ENCODE data around the gene ZNF483.
A peak's percentile ranks its signal among the peaks of the same experiment; 100 is the strongest.
"Not testable (repeated sequence)": the region's sequence is repeated elsewhere in the genome, so short reads cannot be mapped to it uniquely, and the experiment has no call there.

ZNF483 gene

DNA sequence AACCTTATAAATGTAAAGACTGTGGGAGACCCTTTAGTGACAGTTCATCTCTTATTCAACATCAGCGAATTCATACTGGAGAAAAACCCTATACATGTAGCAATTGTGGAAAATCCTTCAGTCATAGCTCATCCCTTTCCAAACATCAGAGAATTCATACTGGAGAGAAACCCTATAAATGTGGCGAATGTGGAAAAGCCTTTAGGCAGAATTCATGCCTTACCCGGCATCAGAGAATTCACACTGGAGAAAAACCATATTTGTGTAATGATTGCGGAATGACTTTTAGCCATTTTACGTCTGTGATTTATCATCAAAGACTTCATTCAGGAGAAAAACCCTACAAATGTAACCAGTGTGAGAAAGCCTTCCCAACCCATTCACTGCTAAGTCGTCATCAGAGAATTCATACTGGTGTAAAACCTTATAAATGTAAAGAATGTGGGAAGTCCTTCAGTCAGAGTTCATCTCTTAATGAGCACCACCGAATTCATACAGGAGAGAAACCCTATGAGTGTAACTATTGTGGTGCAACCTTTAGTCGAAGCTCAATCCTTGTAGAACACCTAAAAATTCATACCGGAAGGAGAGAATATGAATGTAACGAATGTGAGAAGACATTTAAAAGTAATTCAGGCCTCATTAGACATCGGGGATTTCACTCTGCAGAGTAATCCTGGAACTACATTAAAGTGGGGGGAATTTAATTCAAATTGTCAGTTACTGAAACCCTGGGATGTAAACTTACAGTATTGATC, 17.7 kb downstream of the ZNF483 start:
- DNase-seq (ENCODE audit: low read depth), result no peak

DNA sequence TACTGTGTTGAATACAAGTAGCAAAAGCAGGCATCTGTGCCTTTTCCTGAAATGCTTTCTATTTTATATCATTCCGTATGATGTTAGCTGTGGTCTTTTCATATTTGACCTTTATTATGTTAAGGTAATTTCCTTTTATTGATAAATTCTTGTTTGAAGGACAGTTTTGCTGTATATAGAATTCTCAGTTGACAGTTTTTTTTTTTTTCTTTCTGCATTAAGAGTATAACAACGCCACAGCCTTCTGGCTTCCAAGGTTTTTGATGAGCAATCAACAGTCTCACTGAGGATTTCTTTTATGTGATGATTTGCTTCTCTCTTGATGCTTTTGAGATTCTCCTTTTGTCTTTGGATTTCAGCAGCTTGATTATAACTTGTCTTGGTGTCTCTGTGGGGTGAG, 23.6 kb downstream of the ZNF483 start:
- no peak for DNase-seq (ENCODE audit: low read depth)

DNA sequence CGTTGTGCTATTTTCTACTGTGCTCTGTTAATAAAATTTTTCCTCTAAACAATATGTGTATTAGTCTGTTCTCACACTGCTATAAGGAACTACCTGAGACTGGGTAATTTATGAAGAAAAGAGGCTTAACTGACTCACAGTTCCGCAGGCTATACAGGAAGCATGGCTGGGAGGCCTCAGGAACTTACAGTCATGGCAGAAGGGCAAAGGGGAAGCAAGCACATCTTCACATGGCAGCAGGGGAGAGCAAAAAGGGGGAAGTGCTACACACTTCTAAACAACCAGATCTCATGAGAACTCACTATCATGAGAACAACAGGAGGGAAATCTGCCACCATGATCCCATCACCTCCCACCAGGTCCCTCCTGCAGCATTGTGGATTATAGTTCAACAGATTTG, 30.4 kb downstream of the ZNF483 start:
- DNase-seq (ENCODE audit: low read depth), result not testable (repeated sequence)

DNA sequence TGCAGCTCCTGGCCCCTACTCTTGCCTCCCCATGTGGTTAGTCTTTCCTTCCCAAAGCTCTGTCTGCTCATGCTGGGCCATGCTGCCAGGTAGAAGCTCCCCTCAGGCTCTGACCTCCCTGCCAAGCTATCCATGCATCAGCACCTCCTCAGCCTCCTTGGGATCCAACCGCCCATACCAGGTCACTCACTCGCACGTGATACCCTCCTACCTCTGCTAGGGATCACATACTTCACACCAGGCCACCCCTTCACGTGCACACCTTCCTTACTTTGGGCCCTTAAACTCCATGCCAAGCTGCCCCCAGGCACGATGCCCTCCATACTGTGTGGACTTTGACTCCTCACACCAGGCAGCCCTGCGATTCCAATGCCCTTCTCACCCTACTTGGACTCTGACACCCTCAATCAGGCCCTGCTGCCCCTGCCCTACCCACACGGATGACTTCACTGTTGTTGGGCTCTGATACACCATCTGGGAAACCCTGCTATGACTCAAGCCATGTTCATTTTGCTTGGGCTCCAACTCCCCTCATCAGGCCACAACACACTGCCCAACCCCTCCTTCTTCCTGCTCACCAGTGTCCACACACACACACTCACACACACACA, 34.1 kb downstream of the ZNF483 start:
- DNase-seq (ENCODE audit: low read depth), result no peak

DNA sequence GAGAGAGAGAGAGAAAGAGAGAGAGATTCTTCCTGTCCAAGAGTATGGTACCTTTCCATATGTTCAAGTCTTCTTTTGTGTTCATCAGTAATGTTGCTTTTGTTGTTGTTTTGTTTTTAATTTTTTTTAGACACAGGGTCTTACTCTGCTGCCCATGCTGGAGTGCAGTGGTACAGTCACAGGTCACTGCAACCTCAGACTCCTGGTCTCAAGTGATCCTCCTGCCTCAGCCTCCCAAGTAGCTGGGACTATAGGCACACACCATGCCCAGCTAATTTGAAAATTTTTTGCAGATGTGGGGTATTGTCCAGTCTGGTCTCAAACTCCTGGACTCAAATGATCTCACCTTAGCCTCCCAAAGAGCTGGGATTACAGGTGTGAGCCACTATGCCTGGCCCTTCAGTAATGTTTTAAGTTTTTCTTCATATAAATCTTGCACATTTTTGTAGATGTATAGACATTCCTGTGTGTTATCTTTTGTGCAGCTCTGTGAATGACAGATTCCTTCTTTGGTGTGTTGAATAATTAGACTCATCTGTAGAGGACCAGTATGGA, 36.3 kb downstream of the ZNF483 start:
- DNase-seq (ENCODE audit: low read depth), result no peak

DNA sequence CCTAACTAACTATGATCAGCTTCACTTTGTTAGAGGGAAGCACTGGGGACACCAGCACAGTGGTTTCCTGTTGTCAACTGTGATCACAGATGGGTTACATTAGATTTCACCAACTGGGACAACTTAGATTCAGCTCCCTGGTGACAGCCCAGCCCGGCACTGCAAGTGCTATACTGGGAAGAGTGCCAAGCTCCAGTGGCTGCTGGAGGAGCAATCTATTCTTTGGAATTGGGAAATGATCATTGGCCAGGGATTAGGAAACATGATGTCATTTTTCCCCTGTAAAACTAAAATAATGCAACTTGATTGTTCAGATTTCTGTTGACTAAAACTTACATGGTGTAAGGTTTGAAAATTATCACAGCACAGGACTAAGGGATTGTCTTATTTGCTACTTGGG, 41.3 kb downstream of the ZNF483 start:
- DNase-seq (ENCODE audit: low read depth), result no peak

DNA sequence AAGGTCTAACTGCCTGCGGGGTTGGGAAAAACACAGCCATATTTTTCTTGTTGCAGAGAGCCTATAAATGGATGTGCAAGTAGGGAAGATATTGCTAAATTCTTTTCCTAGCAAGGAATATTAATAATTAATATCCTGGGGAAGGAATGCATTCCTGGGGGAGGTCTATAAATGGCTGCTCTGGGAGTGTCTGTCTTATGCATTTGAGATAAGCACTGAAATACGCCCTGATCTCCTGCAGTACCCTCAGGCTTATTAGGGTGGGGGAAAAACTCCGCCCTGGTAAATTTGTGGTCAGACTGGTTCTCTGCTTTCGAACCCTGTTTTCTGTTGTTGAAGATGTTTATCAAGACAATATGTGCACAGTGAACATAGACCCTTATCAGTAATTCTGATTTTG, 43.1 kb downstream of the ZNF483 start:
- not testable (repeated sequence) for DNase-seq (ENCODE audit: low read depth)

DNA sequence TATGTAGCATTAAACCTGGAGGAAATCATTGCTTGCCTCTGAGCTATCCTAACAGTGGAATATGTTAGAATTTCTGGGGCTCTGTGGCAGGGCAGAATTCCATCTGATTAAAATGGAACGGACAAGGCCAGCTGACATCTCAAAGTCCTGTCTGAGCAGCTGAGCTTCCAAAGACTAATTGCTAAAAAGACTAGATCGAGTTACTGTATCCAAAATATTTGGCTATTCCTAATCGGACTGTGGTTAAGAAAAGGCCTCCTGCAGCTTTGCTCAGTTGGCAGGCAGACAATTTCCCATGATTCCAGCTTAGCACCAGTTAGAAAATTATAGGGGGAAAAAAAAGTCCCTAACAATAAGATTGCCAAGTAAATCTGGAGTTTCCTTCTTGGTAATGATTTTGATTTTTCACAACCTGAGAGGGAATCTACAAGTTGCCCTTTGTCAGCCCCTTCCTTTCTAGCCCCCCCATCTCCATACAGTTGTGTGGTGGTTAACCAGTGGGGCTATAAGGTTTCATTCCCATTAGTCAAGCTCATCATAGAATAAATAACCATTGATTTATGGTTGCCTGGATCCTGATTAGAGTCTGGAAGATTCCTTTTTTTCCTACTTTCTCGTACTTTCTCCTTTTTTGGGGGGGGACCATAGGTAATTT, 48.1 kb downstream of the ZNF483 start:
- DNase-seq (ENCODE audit: low read depth), result no peak

DNA sequence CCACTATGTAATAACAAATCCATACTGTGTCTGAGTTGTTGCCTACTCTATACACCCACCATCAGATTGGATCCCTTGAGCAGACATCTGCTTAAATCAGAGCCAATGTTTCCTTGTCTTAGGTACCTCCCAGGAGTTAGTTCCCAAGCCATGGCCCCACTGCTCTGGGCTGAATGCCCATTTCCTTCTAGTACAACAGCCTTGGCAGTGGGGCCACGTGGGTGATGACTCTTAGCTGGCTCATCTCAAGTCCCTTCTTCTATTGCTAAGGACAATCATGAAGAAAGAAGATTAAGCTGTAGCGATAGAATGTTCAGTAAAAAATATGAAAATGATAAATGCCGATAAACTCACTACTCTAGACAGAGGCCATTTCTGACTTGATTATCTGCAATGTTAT, 57.9 kb downstream of the ZNF483 start:
- no peak for DNase-seq (ENCODE audit: low read depth)

DNA sequence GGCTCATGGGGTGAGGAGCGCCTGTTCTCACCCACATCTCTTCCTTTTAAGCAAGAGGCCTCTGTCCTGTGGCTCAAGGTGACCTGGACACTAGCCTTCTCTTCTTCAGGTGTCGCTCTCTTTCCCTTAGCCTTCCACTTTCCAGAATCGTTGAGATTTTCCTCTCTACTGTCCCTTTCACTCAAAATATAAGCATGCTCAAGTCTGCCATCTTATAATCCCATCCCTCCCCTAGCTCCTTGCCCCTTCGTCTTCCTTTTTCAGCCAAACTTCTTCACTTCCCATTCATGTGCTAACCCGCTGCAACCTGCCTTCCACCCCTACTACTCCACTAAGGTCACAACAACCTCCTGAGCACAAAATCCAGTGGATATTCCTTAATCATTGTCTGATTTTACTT, 61.4 kb downstream of the ZNF483 start:
- no peak for DNase-seq (ENCODE audit: low read depth)

DNA sequence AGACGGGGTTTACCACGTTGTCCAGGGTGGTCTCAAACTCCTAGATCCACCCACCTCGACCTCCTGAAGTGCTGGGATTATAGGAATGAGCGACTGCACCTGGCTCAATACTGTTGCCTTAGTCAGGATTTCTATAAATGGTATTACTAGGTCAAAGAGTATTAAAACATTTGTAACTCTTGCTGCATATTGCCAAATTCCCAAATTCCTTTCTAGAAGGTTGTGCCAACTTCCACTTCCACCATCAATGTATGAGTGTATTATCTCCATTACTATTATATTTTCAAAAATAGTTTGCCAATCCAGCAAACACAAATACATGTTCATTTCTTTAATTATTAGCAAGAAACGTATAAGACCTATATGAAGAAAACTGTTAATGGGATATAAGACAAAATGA, 63.9 kb downstream of the ZNF483 start:
- DNase-seq (ENCODE audit: low read depth), result no peak

DNA sequence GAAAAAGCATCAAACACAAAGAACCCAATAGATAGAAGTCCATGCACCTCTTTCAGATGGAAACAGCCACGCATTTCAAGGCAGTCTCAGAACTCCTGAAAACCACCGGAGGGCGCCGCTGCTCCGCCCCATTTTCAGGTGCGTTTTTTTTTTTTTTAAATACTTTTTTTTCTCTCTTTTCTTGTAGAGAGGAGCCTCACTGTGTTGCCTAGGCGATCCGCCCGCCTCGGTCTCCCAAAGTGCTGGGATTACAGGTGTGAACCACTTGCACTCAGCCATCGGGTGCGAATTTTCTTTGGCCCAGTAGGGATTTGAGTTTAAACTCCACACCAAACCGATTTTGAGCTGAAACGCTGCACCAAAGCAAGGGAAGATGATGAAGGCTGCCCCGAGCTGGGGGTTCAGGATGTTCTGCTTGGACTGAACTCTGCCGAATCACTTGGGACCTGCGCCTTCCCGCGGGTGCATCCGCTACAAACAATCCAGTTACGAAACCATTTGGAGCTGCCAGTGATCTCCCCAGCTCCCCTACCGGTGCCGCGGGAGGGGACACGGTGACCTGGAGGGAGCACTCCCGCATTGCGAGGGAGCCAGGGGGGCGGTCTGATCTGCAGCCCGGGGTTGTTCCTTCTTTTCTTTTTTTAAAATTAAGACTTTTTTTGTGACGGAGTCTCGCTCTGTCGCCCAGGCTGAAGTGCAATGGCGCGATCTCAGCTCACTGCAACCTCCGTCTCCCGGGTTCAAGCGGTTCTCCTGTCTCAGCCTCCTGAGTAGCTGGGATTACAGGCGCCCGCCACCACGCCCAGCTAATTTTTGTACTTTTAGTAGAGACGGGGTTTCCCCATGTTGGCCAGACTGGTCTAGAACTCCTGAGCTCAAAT, 73.1 kb downstream of the ZNF483 start:
- peak; percentile 45 for DNase-seq (ENCODE audit: low read depth)

DNA sequence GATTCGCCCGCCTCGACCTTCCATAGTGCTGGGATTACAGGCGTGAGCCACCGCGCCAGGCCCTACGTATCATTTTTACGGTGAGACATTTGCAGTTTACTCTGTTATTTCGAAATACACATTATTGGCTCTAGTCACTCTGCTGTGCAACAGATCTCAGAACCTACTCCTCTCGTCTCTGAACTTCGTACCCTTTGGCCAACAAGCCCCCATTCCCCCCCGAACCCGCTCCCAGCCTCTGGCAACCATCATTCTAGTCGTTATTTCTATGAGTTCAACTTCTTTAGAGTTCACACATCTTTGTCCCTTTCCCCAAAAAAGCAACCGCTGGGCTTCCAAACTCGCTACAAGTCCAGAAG, 73.7 kb downstream of the ZNF483 start:
- DNase-seq (ENCODE audit: low read depth), result no peak

DNA sequence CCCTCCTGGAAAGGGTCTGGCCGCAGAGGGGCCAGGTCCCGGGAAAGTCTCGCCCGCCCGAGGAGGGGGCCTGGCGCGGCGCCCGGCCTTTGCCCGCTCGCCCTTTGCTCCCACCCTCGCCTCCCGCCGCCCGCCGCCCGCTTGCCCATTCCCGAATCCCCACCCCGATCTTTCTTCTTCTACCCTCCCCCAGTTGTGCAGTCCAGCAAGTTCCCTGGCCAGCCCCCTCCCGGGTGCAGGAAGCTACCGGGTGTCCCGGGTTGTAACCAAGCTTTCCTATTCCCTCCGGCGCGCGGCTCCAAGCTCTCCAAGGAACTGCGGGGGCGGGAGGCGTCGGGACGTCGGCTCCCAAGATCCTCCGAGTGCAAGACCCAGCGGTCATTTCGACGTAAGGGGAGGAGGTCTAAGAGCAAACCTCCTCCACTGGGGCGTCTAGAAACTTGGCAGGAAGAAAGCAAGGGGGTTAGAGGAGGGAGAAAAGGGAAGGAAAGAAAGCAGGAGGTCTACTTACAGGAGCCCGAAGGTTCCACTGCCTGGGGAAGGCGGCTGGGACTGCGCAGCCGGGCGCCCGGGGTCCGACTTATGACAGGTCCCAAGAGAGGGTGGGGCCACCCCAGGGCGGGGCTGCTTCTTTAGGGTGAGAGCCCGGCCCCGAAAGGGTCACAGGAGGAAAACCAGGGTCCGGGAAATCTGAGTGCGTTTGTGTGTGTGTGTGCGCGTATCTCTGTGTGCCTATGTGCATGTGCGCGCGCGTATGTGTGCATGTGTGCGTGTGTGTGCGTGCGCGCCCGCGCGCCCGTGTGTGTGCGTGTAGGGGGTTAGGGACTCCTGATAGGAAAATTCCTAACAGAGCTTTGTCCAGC, 74.3 kb downstream of the ZNF483 start, which contains the start of gene PTGR1:
Gene PTGR1 (minus strand): TSS at position 556 of the 863 bp plus-strand sequence. CDS start 2,225 bp downstream, outside the sequence.
- no peak for DNase-seq (ENCODE audit: low read depth)

DNA sequence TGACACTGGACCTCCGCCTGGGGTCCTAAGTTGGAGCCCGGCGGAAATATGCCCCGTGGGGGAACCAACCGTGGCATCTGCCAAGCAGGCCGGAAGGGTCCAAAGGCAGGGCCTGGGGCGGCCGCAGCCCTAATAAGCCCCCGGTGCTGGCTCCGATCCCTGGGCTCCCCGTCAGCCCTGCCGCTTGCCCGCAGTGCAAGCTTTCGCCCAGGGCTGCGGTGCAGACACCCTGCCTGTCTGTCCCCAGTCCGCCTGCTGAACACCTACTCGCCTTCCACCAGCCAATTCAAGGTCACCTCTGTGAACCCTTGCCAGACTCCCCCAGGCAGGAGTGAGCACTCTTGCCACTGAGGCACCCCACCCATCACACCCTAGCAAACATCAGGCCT, 75.0 kb downstream of the ZNF483 start:
- DNase-seq (ENCODE audit: low read depth), result no peak

DNA sequence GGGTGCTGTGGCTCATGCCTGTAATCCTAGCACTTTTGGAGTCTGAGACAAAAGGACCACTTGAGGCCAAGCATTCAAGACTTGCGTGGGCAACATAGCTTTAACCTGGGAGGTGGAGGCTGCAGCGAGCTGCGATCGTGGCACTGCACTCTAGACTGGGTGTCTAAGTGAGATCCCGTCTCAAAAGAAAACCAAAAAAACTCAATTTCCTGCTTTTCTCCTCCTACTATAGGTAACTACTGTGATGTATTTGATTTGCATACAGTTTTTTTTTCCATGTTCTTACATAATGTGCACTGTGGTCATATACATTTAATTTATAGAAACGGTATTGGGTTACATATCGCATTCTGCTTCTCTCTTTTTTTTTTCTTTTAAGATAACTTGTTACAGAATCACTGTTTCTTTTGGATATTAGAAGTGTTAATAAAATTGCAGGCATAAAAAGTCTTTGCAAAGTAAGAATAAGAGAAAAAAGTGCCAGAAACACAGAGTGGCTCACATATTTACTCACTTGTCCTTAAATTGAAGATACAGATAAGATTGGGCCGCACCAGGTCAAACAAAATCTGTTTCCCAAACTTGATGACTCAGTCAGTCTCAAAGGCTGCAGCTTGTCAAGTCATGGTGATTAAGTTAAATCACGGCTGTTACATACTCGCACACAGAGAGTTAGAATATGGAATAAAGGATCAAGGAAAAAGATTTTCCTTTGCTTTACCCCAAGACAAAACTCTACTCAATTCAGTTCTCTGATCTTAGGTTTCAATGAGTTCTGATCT, 76.4 kb downstream of the ZNF483 start:
- DNase-seq (ENCODE audit: low read depth), result no peak

DNA sequence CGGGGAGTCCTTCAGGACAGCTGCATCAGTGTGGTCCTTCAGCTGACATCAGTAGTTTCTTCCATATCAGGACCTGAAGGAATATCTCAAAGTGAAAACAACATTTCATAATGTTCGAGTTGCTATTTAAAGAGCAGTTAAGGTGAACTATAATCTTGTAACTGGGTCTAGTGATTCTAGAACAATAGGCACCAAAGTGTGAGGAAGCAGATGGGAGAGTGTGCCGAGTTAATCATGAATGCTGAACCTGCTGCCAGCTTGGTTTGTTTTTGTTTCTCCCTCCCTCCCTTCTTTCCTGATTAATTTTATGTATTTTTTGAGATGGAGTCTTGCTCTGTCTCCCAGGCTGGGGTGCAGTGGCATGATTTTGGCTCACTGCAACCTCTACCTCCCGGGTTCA, 78.1 kb downstream of the ZNF483 start:
- DNase-seq (ENCODE audit: low read depth), result no peak

DNA sequence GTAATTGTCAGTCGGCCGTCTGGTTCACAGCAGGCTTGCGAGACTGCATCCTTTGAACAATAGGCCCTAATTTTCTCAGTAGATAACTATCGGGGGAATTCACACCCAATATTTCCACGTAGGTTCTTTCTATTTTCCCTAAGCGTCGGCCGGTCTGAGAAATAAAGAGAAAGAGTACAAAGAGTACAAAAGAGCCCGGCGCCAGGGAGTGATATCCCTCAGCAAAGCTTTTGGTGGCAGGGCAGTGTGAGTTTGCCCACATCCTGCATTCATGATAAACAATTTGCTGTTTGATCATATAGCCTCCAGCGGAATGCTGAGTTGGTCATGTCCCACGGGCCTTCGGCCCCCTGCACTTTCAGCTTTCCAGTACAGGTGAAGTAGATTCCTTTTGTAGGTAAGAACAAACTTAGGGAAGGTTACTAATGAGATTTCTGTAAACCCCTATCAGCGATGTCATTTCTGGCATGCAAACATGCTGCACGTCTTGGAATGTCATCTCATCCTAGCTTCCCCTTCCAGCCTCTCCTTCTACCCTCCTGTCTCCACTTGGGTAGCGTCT, 79.2 kb downstream of the ZNF483 start:
- no peak for DNase-seq (ENCODE audit: low read depth)

DNA sequence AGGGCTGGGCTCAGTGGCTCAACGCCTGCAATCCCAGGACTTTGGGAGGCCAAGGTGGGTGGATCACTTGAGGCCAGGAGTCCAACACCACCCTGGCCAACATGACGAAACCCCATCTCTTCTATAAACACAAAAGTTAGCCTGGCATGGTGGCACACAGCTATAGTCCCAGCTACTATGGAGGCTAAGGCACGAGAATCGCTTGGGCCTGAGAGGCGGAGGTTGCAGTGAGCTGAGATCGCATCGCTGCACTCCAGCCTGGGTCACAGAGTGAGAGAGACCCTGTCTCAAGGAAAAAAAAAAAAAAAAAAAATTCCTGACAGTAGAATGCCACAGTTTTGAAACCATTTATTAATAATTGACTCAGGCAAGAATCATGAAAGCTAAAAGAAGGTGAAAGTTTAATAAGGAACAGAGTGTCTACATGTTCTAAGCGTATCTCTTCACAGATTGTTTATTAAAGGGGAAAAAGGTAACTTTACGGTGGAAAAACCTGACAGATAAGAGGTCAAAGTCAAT, 80.1 kb downstream of the ZNF483 start:
- no peak for DNase-seq (ENCODE audit: low read depth)

DNA sequence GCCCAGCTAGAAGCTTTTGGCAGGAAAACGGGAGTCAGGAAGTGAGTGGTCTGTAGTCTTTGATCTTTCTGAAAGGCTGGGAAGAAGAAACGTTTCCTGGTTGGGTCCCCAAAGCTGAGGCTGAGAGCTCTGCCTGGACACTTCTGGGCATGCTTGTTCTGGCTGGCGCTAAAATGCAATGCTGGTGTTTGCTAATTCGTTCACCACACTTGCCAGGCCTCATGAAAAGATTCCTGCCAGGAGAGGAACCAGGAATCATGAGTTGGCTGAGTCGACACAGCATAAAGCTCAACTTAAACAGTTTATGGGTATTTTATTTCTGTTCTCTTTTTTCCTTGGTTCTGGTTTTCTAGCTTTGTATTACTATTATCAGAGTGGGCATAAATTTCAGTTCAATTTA, 85.2 kb downstream of the ZNF483 start:
- no peak for DNase-seq (ENCODE audit: low read depth)
